Neuronal stem cell (in vitro differentiated cells): ENCODE data around the gene DNAI4.

Experiments
- DNase-seq: peaks from one replicate; pipeline ENCODE4 v3.0.0-alpha.2; 2013; ENCODE audit warnings: low spot score
- H2AFZ ChIP-seq: one replicate; pipeline ENCODE4 v1.6.1; 2013; ENCODE audit warnings: mild to moderate bottlenecking, low read length, inconsistent platforms
- H2AK5ac ChIP-seq: 2 replicates; pipeline ENCODE4 v1.6.1; 2013; ENCODE audit warnings: low read depth, mild to moderate bottlenecking, inconsistent platforms, low read length, moderate library complexity, mixed read lengths
- H2BK120ac ChIP-seq: 2 replicates; pipeline ENCODE4 v1.6.1; 2013; ENCODE audit warnings: low read depth, mild to moderate bottlenecking, inconsistent platforms, low read length, moderate library complexity, mixed read lengths
- H2BK12ac ChIP-seq: one replicate; pipeline ENCODE4 v1.6.1; 2013; ENCODE audit warnings: low read length, inconsistent platforms
- H2BK15ac ChIP-seq: 2 replicates; pipeline ENCODE4 v1.6.1; 2013; ENCODE audit warnings: mild to moderate bottlenecking, low read length, inconsistent platforms, mixed read lengths
- H2BK5ac ChIP-seq: one replicate; pipeline ENCODE4 v1.6.1; 2013; ENCODE audit warnings: inconsistent platforms, mild to moderate bottlenecking, low read length, moderate library complexity
- H3K14ac ChIP-seq: one replicate; pipeline ENCODE4 v1.6.1; 2013; ENCODE audit warnings: low read length, inconsistent platforms
- H3K18ac ChIP-seq: 2 replicates; pipeline ENCODE4 v1.6.1; 2013; ENCODE audit warnings: low read length, inconsistent platforms
- H3K23ac ChIP-seq: 2 replicates; pipeline ENCODE4 v1.6.1; 2013; ENCODE audit warnings: low read depth, mild to moderate bottlenecking, mixed read lengths, low read length, inconsistent platforms; ENCODE audit not compliant: poor library complexity
- H3K27ac ChIP-seq: replicated peaks from 3 replicates; pipeline ENCODE4 v1.5.1; 2013; ENCODE audit warnings: low read length, inconsistent platforms
- H3K27me3 ChIP-seq, 3 experiments: 2 replicates each; pipeline ENCODE4 v1.6.1; 2013; ENCODE audit warnings: low read length in 3 of 3, mild to moderate bottlenecking in 2 of 3, inconsistent platforms in 1 of 3, low read depth in 1 of 3, mixed read lengths in 1 of 3, moderate library complexity in 1 of 3; ENCODE audit not compliant: control insufficient read depth in 3 of 3, insufficient read depth in 3 of 3
- H3K36me3 ChIP-seq, 2 donors: replicated peaks in 1 of 2; 2 replicates each; pipeline ENCODE4 v1.6.1; 2013; ENCODE audit warnings: low read length in 2 of 2; ENCODE audit not compliant: control insufficient read depth in 2 of 2, insufficient read depth in 2 of 2
- H3K4ac ChIP-seq: 2 replicates; pipeline ENCODE4 v1.6.1; 2013; ENCODE audit warnings: inconsistent platforms, mild to moderate bottlenecking, low read length, moderate library complexity
- H3K4me1 ChIP-seq, 2 donors: 1 replicate in 1 of 2; 2 replicates in 1 of 2; pipeline ENCODE4 v1.6.1; 2013; ENCODE audit warnings: low read length in 2 of 2, low read depth in 1 of 2; ENCODE audit not compliant: control insufficient read depth in 2 of 2, insufficient read depth in 1 of 2
- H3K4me2 ChIP-seq: one replicate; pipeline ENCODE4 v1.6.1; 2013; ENCODE audit warnings: mild to moderate bottlenecking, low read length, inconsistent platforms; ENCODE audit not compliant: insufficient read depth, poor library complexity, severe bottlenecking
- H3K4me3 ChIP-seq, 2 donors: 2 replicates each; pipeline ENCODE4 v1.5.1; 2013; ENCODE audit warnings: low read length in 2 of 2, mild to moderate bottlenecking in 2 of 2, inconsistent platforms in 1 of 2, moderate library complexity in 1 of 2
- H3K79me1 ChIP-seq: one replicate; pipeline ENCODE4 v1.6.1; 2013; ENCODE audit warnings: low read depth, mild to moderate bottlenecking, inconsistent platforms, low read length, moderate library complexity
- H3K9ac ChIP-seq: one replicate; pipeline ENCODE4 v1.6.1; 2013; ENCODE audit warnings: mild to moderate bottlenecking, low read depth, low read length, inconsistent platforms; ENCODE audit not compliant: poor library complexity
- H3K9me3 ChIP-seq, 2 donors: replicated peaks in 1 of 2; 2 replicates each; pipeline versions ENCODE3 to v1.6.1; 2013; ENCODE audit warnings: low read length in 2 of 2, mild to moderate bottlenecking in 2 of 2, inconsistent platforms in 1 of 2, low read depth in 1 of 2, mixed read lengths in 1 of 2, moderate library complexity in 1 of 2; ENCODE audit not compliant: control insufficient read depth in 2 of 2, insufficient read depth in 1 of 2
- H4K8ac ChIP-seq: one replicate; pipeline ENCODE4 v1.6.1; 2013; ENCODE audit warnings: low read depth, mild to moderate bottlenecking, inconsistent platforms, low read length, moderate library complexity
- H4K91ac ChIP-seq: one replicate; pipeline ENCODE4 v1.6.1; 2013; ENCODE audit warnings: low read length, low read depth, mild to moderate bottlenecking, inconsistent platforms; ENCODE audit not compliant: poor library complexity
- WGBS, 2 donors: extraction: QIAGEN DNeasy Blood & Tissue Kit; methylation state at CpG; one replicate each; pipeline ENCODE4 v1.1.7; 2013; ENCODE audit warnings: missing lambda C conversion rate in 2 of 2, mixed read lengths in 1 of 2; ENCODE audit not compliant: insufficient read length in 2 of 2, insufficient replicate concordance in 1 of 2; ENCODE audit errors: extremely low coverage in 2 of 2; 5-methylcytosine and 5-hydroxymethylcytosine counted together

The DNAI4 gene

DNA sequence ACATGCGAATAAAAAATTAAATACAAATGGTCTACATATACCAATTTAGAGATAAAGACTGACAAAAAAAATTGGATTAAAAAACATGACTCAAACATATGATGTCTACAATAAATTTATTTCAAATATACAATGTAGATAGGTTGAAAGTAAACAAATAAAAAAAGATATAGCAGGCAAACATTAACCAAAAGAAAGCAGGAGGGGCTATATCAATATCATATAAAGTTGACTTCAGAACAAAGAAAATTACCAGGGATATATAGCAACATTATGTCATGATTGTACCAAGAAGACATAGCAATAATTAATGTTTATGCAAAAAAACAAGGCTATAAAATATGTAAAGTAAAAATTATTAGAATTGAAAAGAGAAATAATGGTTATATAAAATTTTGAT lies 73.7 kb downstream of the DNAI4 start:
- WGBS, 2 donors, result no CpG with 5 or more reads among the region's 1 CpG
- H3K36me3 ChIP-seq, result no peaks in the 10 kb centered on the region
- no peak overlapping the region for H3K14ac ChIP-seq
- H4K91ac ChIP-seq, result no peak overlapping the region
- H2BK15ac ChIP-seq, result no peak overlapping the region
- H2AFZ ChIP-seq, result no peak overlapping the region
- no peaks in the 10 kb centered on the region for H3K9me3 ChIP-seq
- no peaks in the 10 kb centered on the region for H3K79me1 ChIP-seq
- no peaks in the 10 kb centered on the region for H3K27me3 ChIP-seq
- H2BK5ac ChIP-seq, result no peak overlapping the region
- H2BK12ac ChIP-seq, result no peak overlapping the region
- H3K18ac ChIP-seq, result no peak overlapping the region
- H2AK5ac ChIP-seq, result no peak overlapping the region
- H3K4me2 ChIP-seq, result no peak overlapping the region
- no peak overlapping the region for H3K23ac ChIP-seq
- no peak for DNase-seq
- no peak overlapping the region for H3K9ac ChIP-seq
- H3K4ac ChIP-seq, result no peak overlapping the region
- H4K8ac ChIP-seq, result no peak overlapping the region
- H3K27ac ChIP-seq, result no peak overlapping the region
- no peak overlapping the region for H2BK120ac ChIP-seq
- no peak overlapping the region for H3K4me3 ChIP-seq
- H3K4me1 ChIP-seq, result no peaks in the 10 kb centered on the region

DNA sequence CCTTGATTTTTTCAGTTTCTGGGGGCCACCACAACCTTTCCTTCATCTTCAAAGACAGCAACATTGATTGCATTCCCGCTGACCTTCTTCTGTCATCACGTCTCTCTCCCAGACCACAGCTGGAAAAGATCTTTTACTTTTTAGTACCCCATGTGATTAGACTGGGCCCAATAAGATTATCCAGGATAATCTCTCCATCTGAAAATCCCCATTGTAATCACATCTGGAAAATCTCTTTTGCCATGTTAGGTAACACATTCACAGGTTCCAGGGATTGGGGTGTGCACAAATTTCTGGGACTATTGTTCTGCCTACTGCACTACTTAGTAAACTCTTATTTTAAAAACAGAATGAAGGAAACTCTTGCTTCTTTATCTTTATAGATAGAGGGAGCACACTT lies 76.5 kb downstream of the DNAI4 start:
- H2BK120ac ChIP-seq, result no peak overlapping the region
- no peak overlapping the region for H3K9ac ChIP-seq
- H3K36me3 ChIP-seq, result no peaks in the 10 kb centered on the region
- H3K14ac ChIP-seq, result no peak overlapping the region
- H3K18ac ChIP-seq, result no peak overlapping the region
- WGBS, 2 donors, result no CpG with 5 or more reads among the region's 2 CpGs
- no peak overlapping the region for H2AK5ac ChIP-seq
- no peak for DNase-seq
- no peak overlapping the region for H2BK15ac ChIP-seq
- no peak overlapping the region for H4K91ac ChIP-seq
- no peak overlapping the region for H3K4me3 ChIP-seq
- H3K79me1 ChIP-seq, result no peaks in the 10 kb centered on the region
- no peak overlapping the region for H3K23ac ChIP-seq
- H3K4me1 ChIP-seq, result no peaks in the 10 kb centered on the region
- H3K4me2 ChIP-seq, result no peak overlapping the region
- no peak overlapping the region for H2AFZ ChIP-seq
- no peaks in the 10 kb centered on the region for H3K9me3 ChIP-seq
- H3K27ac ChIP-seq, result no peak overlapping the region
- no peak overlapping the region for H4K8ac ChIP-seq
- H3K4ac ChIP-seq, result no peak overlapping the region
- no peak overlapping the region for H2BK12ac ChIP-seq
- no peak overlapping the region for H2BK5ac ChIP-seq
- no peaks in the 10 kb centered on the region for H3K27me3 ChIP-seq

DNA sequence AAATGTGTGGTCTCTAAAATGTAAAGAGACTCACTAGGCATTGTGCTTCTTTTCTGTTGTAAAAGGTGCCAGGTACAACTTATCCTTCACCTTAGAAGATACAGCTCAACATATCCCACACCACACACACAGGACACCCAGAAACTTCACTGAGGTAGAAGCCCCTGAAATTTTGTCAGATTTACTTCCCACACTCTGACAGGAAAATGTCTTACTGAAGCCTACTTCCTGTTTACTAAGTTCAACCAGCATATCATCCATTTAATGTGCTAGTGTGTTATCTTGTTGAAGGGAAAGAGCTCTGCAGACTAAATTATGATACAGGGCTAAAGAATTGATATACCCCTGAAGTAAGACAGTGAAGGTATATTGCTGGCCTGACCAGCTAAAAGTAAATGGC lies 83.7 kb downstream of the DNAI4 start:
- H2BK120ac ChIP-seq, result no peak overlapping the region
- H2BK12ac ChIP-seq, result no peak overlapping the region
- no peak overlapping the region for H3K4me3 ChIP-seq
- H3K9ac ChIP-seq, result no peak overlapping the region
- H3K4me2 ChIP-seq, result no peak overlapping the region
- H3K79me1 ChIP-seq, result no peaks in the 10 kb centered on the region
- no peak overlapping the region for H3K23ac ChIP-seq
- H3K27me3 ChIP-seq, result no peaks in the 10 kb centered on the region
- no peak overlapping the region for H3K18ac ChIP-seq
- no peak overlapping the region for H3K4ac ChIP-seq
- DNase-seq, result no peak
- peak overlapping the region; percentile 3 for H2AFZ ChIP-seq
- H3K27ac ChIP-seq, result no peak overlapping the region
- H2AK5ac ChIP-seq, result no peak overlapping the region
- no peak overlapping the region for H2BK15ac ChIP-seq
- no peaks in the 10 kb centered on the region for H3K4me1 ChIP-seq
- H2BK5ac ChIP-seq, result no peak overlapping the region
- no peaks in the 10 kb centered on the region for H3K36me3 ChIP-seq
- no peak overlapping the region for H4K91ac ChIP-seq
- no peak overlapping the region for H4K8ac ChIP-seq
- no peak overlapping the region for H3K14ac ChIP-seq
- no peaks in the 10 kb centered on the region for H3K9me3 ChIP-seq

DNA sequence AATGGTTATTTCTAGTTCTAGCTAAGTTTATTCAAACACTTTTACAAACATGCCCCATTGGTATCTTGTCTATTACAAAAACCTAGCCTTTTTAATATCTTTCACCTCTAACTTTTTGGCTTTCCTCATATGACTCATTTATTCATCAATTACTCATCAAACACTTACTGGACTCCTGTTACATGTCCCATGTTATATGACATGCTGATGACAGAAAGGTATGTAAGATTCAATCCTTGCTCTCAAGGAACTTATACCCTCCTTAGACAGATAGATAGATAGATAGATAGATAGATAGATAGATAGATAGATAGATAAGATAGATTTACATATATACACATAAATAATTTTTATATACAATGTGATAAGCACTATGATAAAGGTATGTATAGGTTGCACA lies 89.7 kb downstream of the DNAI4 start:
- Histone ChIP-seq H3K9me3 (no peaks in the 10 kb centered on the region), H3K4me2 (no peak overlapping the region), H3K14ac (no peak overlapping the region), H3K79me1 (no peaks in the 10 kb centered on the region), H3K27ac (no peak overlapping the region), H2BK12ac (no peak overlapping the region), H2AFZ (no peak overlapping the region), H3K4ac (no peak overlapping the region), H3K27me3 (no peaks in the 10 kb centered on the region), H2AK5ac (no peak overlapping the region), H3K4me1 (no peaks in the 10 kb centered on the region), H4K91ac (no peak overlapping the region), H3K9ac (no peak overlapping the region), H3K36me3 (no peaks in the 10 kb centered on the region), H4K8ac (no peak overlapping the region), H2BK15ac (no peak overlapping the region), H3K4me3 (no peak overlapping the region), H2BK5ac (no peak overlapping the region), H3K18ac (no peak overlapping the region), H3K23ac (no peak overlapping the region), H2BK120ac (no peak overlapping the region)
- DNase-seq, result no peak
